ENCODE data around the gene SERTAD4.

- TF ChIP-seq EZH2 (IDR thresholded peaks at IDR 0.05; ENCODE audit: insufficient read depth, poor library complexity, severe bottlenecking), result no peak
- TF ChIP-seq EZH2phosphoT487 (IDR thresholded peaks at IDR 0.05; ENCODE audit: insufficient read depth, low read depth), result no peak
Measured at GRCh38 chr1:210222340-210223006, 10.1 kb upstream of the SERTAD4 start.

Data from GM23248 (cell line).